SK-N-SH (cell line): ENCODE data around the gene TNFRSF19. TPM values are rescaled to one million over a fixed set of nuclear protein-coding genes. Genes with fewer than 3 reads are reported as not detected.

Experiments used
- CTCF ChIA-PET: fragments of 300-600, 350-600 bp; formaldehyde crosslinking; extraction: SDS; loops from one replicate; lab custom pipeline; 2021; lab: Yijun Ruan, JAX
- POLR2A ChIA-PET: fragments of 350-600 bp; sonication (Branson Sonifier 250); formaldehyde crosslinking; extraction: SDS; loops from one replicate; lab custom pipeline; 2020; ENCODE audit warnings: antibody characterized with exemption, inconsistent platforms; lab: Yijun Ruan, JAX
- DNase-seq: peaks from one replicate; pipeline ENCODE4 v3.0.0; 2012
- H2AFZ ChIP-seq: fragments of 200-600 bp; sonication (generic); 2 replicates; pipeline ENCODE4 v1.8.1; 2016; ENCODE audit warnings: antibody characterized with exemption, mild to moderate bottlenecking, low read depth
- H3F3A ChIP-seq: fragments of 200-600 bp; sonication (generic); replicated peaks from 2 replicates; pipeline ENCODE3; 2016; ENCODE audit warnings: antibody characterized with exemption, mild to moderate bottlenecking; ENCODE audit not compliant: insufficient read depth
- H3K27ac ChIP-seq, 2 experiments: fragments of 200-500 bp in 1 of 2; fragments of 200-600 bp in 1 of 2; sonication (Bioruptor generic) in 1 of 2; sonication (generic), shearing (Covaris generic) in 1 of 2; 2 replicates each; pipeline versions ENCODE4 v1.5.1 to v1.6.1; 2014 to 2016; ENCODE audit warnings: low read depth in 2 of 2, inconsistent platforms in 1 of 2, low read length in 1 of 2, mild to moderate bottlenecking in 1 of 2, mixed read lengths in 1 of 2
- H3K27me3 ChIP-seq: fragments of 200-600 bp; sonication (generic), shearing (Covaris generic); 2 replicates; pipeline ENCODE4 v1.6.1; 2016; ENCODE audit warnings: mixed run types; ENCODE audit not compliant: insufficient read depth
- H3K36me3 ChIP-seq, 2 experiments: fragments of 200-500 bp in 1 of 2; fragments of 200-600 bp in 1 of 2; sonication (Bioruptor generic) in 1 of 2; sonication (generic) in 1 of 2; replicated peaks in 1 of 2; 2 replicates each; pipeline versions ENCODE3 to v1.5.1; 2014 to 2016; ENCODE audit warnings: low read length in 1 of 2, mild to moderate bottlenecking in 1 of 2; ENCODE audit not compliant: insufficient read depth in 2 of 2, control insufficient read depth in 1 of 2
- H3K4me1 ChIP-seq, 2 experiments: fragments of 200-500 bp in 1 of 2; fragments of 200-600 bp in 1 of 2; sonication (Bioruptor generic) in 1 of 2; sonication (generic), shearing (Covaris generic) in 1 of 2; 2 replicates each; pipeline versions ENCODE4 v1.5.1 to v1.6.1; 2014 to 2016; ENCODE audit warnings: low read depth in 1 of 2, low read length in 1 of 2, mixed run types in 1 of 2; ENCODE audit not compliant: insufficient read depth in 2 of 2, control insufficient read depth in 1 of 2
- H3K4me2 ChIP-seq: fragments of 200-600 bp; sonication (generic), shearing (Covaris generic); 2 replicates; pipeline ENCODE4 v1.6.1; 2017; ENCODE audit warnings: mixed run types
- H3K4me3 ChIP-seq, 2 experiments: fragments of 200-500 bp in 1 of 2; fragments of 200-600 bp in 1 of 2; sonication (Bioruptor generic) in 1 of 2; sonication (generic), shearing (Covaris generic) in 1 of 2; 2 replicates each; pipeline versions ENCODE4 v1.5.1 to v1.8.1; 2014 to 2016; ENCODE audit warnings: low read depth in 2 of 2, inconsistent platforms in 1 of 2, low read length in 1 of 2, mild to moderate bottlenecking in 1 of 2, mixed read lengths in 1 of 2, moderate library complexity in 1 of 2
- H3K79me2 ChIP-seq: fragments of 200-600 bp; sonication (generic); 2 replicates; pipeline ENCODE4 v1.8.1; 2017; ENCODE audit warnings: mild to moderate bottlenecking; ENCODE audit not compliant: insufficient read depth
- H3K9ac ChIP-seq: fragments of 200-600 bp; sonication (generic); 2 replicates; pipeline ENCODE4 v1.6.1; 2017; ENCODE audit warnings: mixed run types
- H3K9me2 ChIP-seq: fragments of 200-600 bp; sonication (generic); 2 replicates; pipeline ENCODE4 v1.6.1; 2017; ENCODE audit warnings: mixed run types
- H3K9me3 ChIP-seq: fragments of 200-600 bp; sonication (generic); 2 replicates; pipeline ENCODE4 v1.6.1; 2017; ENCODE audit warnings: mixed run types, mild to moderate bottlenecking, moderate library complexity
- H4K20me1 ChIP-seq: fragments of 200-600 bp; sonication (generic); 2 replicates; pipeline ENCODE4 v1.6.1; 2017; ENCODE audit warnings: mild to moderate bottlenecking, mixed run types; ENCODE audit not compliant: insufficient read depth
- CHD2 ChIP-seq: fragments of 150-350 bp; IDR thresholded peaks from 2 replicates; pipeline ENCODE4 v1.6.1; 2018; ENCODE audit warnings: low read length; ENCODE audit not compliant: partially characterized antibody
- ELF1 ChIP-seq: IDR thresholded peaks from 2 replicates; pipeline ENCODE4 v1.4.0; 2012
- FOSL2 ChIP-seq: IDR thresholded peaks from 2 replicates; pipeline ENCODE4 v1.4.0; 2012; ENCODE audit warnings: low read depth, mild to moderate bottlenecking, moderate library complexity, borderline replicate concordance
- FOXM1 ChIP-seq: IDR thresholded peaks from 2 replicates; pipeline ENCODE4 v1.4.0; 2012; ENCODE audit warnings: low read depth, mild to moderate bottlenecking
- NFIC ChIP-seq: IDR thresholded peaks from 2 replicates; pipeline ENCODE4 v1.4.0; 2012; ENCODE audit warnings: borderline replicate concordance
- RAD21 ChIP-seq: IDR thresholded peaks from 2 replicates; pipeline ENCODE4 v1.6.1; 2012; ENCODE audit warnings: mild to moderate bottlenecking, low read length
- RFX5 ChIP-seq: IDR thresholded peaks from 2 replicates; pipeline ENCODE4 v1.6.1; 2012; ENCODE audit warnings: mild to moderate bottlenecking, improper control_type of control experiment, low read length
- SMC3 ChIP-seq: IDR thresholded peaks from 2 replicates; pipeline ENCODE4 v1.6.1; 2012; ENCODE audit warnings: low read depth, low read length, improper control_type of control experiment
- WGBS: methylation state at CpG from one replicate; pipeline ENCODE4 v1.1.6; 2017; ENCODE audit warnings: low lambda C conversion rate; 5-methylcytosine and 5-hydroxymethylcytosine counted together
- polyA plus RNA-seq, 3 experiments: library from polyadenylated mRNA; depleted of rRNA; stranded (reverse); fragments of >200 nt; gene quantifications; 2 replicates each; pipeline ENCODE4 v1.2.3, GENCODE V29; 2012
- TF ChIP-seq, protein P1 (sequence below): fragments of 200-600 bp; sonication (generic); IDR thresholded peaks from 2 replicates; pipeline ENCODE4 v1.6.1; 2017; ENCODE audit warnings: antibody characterized with exemption, mild to moderate bottlenecking, moderate library complexity
- TF ChIP-seq, protein P2 (sequence below): fragments of 150-350 bp; IDR thresholded peaks from 2 replicates; pipeline ENCODE4 v1.6.1; 2017; ENCODE audit warnings: antibody characterized with exemption, low read length, low read depth, borderline replicate concordance

TNFRSF19 gene
- polyA plus RNA-seq, 1 of the 3 experiments (the other 2 are of a cell fraction): 4.6 TPM

DNA sequence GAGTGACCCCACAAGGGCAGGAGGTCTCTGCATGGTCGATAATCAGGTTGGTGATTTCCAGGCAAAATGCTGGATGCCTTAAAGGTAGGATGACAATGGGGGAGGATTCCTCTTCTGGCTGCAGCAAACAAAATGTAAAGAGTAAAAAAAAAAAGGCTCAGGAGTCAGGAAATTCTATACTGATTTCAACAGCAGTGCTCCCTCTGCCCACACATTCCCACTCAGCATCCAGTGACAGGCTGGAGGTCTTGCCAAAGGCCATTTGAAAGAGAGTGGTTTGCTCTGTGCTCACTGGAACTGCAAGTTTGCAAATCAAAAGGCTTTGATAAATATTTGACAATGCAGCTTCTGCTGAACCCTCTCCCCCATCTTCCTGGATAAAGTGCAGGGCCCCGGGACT is 135.4 kb downstream of the TNFRSF19 start:
- Histone ChIP-seq H3F3A (no peaks in the 10 kb centered on the region), H2AFZ (no peak overlapping the region), H3K36me3 (no peaks in the 10 kb centered on the region), H3K4me2 (no peak overlapping the region), H3K27me3 (no peaks in the 10 kb centered on the region), H3K9me3 (no peaks in the 10 kb centered on the region), H3K4me3 (no peak overlapping the region), H3K9ac (no peak overlapping the region), H4K20me1 (no peaks in the 10 kb centered on the region), H3K79me2 (no peaks in the 10 kb centered on the region), H3K27ac (no peak overlapping the region), H3K4me1 (no peaks in the 10 kb centered on the region; a peak in 1 of 4 replicates), H3K9me2 (no peaks in the 10 kb centered on the region)
- no peak for DNase-seq
- ChIA-PET CTCF (no interaction called here), POLR2A (no interaction called here)
- WGBS: 88% methylated on average over 2 of the region's 2 CpGs
- TF ChIP-seq CHD2: no peak
- TF ChIP-seq, all 33 proteins: peak for 0

DNA sequence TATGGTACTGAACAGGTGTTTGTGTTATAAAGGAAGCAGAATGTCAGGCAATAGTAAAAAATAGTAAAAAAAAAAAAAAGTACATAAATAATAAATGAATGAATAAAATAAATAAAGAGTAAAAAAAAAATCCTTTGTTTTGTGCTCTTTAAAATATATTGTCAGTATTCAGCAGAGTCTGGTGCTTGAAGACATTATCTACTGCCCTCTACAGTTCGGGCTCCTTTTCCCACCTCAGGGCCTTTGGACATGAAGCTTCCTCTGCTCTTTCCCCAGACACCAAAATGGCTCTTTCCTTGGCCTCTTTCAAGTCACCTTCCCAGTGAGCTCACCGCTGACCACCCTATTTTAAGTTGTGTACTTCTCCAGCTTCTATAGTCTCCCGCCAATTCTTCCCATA is 137.5 kb downstream of the TNFRSF19 start:
- Histone ChIP-seq H3K9ac (no peak overlapping the region), H3F3A (no peaks in the 10 kb centered on the region), H3K79me2 (no peaks in the 10 kb centered on the region), H2AFZ (no peak overlapping the region), H3K36me3 (no peaks in the 10 kb centered on the region), H3K27ac (no peak overlapping the region), H3K9me2 (no peaks in the 10 kb centered on the region), H3K27me3 (no peaks in the 10 kb centered on the region), H3K4me2 (no peak overlapping the region), H4K20me1 (no peaks in the 10 kb centered on the region), H3K4me3 (no peak overlapping the region), H3K9me3 (no peaks in the 10 kb centered on the region), H3K4me1 (no peaks in the 10 kb centered on the region)
- DNase-seq: no peak
- POLR2A ChIA-PET: no interaction called here
- CTCF ChIA-PET: interaction anchor here (0.9 to 1.9 kb wide), 3 partner anchors 15 to 197 kb away, joined by 3 to 7 read pairs (median 4); no protein-coding TSS in a partner anchor
- 95% methylated on average over 3 of the region's 3 CpGs for WGBS
- no peak for TF ChIP-seq NFIC
- no peak for TF ChIP-seq ELF1
- peak; percentile 50 for TF ChIP-seq RAD21
- no peak for TF ChIP-seq FOXM1
- peak; percentile 32 for TF ChIP-seq SMC3
- TF ChIP-seq, protein P1, sequence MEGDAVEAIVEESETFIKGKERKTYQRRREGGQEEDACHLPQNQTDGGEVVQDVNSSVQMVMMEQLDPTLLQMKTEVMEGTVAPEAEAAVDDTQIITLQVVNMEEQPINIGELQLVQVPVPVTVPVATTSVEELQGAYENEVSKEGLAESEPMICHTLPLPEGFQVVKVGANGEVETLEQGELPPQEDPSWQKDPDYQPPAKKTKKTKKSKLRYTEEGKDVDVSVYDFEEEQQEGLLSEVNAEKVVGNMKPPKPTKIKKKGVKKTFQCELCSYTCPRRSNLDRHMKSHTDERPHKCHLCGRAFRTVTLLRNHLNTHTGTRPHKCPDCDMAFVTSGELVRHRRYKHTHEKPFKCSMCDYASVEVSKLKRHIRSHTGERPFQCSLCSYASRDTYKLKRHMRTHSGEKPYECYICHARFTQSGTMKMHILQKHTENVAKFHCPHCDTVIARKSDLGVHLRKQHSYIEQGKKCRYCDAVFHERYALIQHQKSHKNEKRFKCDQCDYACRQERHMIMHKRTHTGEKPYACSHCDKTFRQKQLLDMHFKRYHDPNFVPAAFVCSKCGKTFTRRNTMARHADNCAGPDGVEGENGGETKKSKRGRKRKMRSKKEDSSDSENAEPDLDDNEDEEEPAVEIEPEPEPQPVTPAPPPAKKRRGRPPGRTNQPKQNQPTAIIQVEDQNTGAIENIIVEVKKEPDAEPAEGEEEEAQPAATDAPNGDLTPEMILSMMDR: peak; percentile 35

DNA sequence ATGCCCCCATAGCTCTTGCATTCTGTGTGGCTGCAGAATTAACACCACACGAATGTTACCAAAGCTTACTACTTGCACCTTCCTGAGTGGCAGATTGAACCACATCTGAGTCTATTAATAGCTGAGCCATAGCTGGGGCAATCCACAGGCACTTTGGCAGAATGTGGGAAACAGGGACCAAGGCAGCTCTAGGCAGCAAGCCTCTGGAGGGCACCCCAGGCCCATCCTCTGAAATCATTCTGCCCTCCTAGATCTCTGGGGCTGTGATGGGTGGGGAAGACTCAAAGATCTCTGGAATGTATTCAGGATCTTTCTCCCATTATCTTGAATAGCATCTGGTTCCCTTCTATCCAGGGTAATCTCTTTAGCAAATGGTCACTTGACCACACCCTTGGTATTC is 139.3 kb downstream of the TNFRSF19 start:
- no peaks in the 10 kb centered on the region for H3K9me2 ChIP-seq
- H3K27me3 ChIP-seq: no peaks in the 10 kb centered on the region
- no peaks in the 10 kb centered on the region for H3K4me1 ChIP-seq
- CTCF ChIA-PET: interaction anchor here (1.7 to 1.9 kb wide), 2 partner anchors 10 to 131 kb away, joined by 5 to 7 read pairs; no protein-coding TSS in a partner anchor
- no peaks in the 10 kb centered on the region for H3F3A ChIP-seq
- no peaks in the 10 kb centered on the region for H3K9me3 ChIP-seq
- no peak for DNase-seq
- no peaks in the 10 kb centered on the region for H3K79me2 ChIP-seq
- no peak overlapping the region for H3K4me2 ChIP-seq
- no peak overlapping the region for H3K27ac ChIP-seq
- no peak overlapping the region for H3K9ac ChIP-seq
- H2AFZ ChIP-seq: no peak overlapping the region
- TF ChIP-seq RAD21: peak; percentile 44
- TF ChIP-seq FOSL2: no peak
- no peak for TF ChIP-seq RFX5
- TF ChIP-seq, protein P2, sequence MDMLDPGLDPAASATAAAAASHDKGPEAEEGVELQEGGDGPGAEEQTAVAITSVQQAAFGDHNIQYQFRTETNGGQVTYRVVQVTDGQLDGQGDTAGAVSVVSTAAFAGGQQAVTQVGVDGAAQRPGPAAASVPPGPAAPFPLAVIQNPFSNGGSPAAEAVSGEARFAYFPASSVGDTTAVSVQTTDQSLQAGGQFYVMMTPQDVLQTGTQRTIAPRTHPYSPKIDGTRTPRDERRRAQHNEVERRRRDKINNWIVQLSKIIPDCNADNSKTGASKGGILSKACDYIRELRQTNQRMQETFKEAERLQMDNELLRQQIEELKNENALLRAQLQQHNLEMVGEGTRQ: no peak
- peak; percentile 27 for TF ChIP-seq SMC3
- TF ChIP-seq, protein P1: peak; percentile 17; the same call in 1 of the 2 replicates
- 92% methylated on average over 1 of the region's 1 CpG for WGBS
- H4K20me1 ChIP-seq: no peaks in the 10 kb centered on the region
- H3K36me3 ChIP-seq: no peaks in the 10 kb centered on the region
- no peak overlapping the region for H3K4me3 ChIP-seq
- POLR2A ChIA-PET: no interaction called here
